ENCODE data around the gene SH3BP2. TPM values are rescaled to one million over a fixed set of nuclear protein-coding genes. Genes with fewer than 3 reads are reported as not detected.

Gene SH3BP2
- total RNA-seq, 2 experiments from 2014 or later, result 88.2 to 93.0 TPM

DNA sequence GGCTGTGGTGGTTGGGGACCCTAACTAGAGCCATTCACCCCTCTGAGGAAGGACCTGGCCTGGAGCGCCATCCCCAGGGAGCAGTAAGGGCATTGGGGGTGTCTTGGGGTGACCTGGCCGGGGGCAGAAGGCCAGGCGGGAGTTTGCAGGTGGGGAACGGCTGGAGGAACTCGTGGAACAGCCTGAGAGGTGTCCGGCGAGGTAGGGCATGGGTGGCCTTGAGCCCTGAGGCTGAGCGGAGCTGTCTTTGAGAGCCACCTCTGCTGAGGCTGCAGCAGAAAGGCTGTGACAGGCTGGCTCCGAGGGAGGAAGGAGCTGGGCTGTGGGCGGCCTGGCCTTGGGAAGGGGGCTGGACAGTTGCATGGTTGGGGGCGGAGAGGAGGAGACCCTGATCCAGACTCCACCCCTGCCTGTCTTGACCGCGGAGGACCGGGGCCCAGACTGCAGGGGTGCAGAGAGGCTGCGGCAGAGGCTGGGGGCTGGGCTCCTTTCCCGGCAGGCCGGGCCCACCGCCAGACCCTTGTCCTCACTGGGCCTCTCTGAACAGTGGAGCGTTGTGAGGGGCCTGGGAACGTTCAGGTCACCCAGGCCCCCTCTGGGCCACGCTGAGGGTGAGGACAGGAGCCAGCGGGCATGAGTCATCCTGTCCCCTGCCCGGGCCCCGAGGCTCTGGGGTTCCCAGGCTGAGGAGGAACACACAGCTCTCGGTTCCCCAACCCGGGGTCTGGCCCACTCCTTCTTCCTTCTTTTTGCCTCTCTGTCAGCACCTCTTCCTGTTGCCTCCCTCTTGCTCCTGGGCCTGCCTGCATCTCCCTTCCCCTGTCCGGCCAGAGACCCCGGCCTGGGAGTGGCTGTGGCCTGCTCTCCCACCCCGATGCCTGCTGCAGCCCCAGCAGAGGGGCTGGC, 8.1 kb downstream of the SH3BP2 start:
- peaks cover 3% of the 10 kb centered on the region for H3K36me3 Mint-ChIP-seq (ENCODE audit: low read depth)
- peak overlapping the region; percentile 63 for H3K4me3 Mint-ChIP-seq
- no peaks in the 10 kb centered on the region for H3K27me3 Mint-ChIP-seq (ENCODE audit: low read depth)
- H3K27ac Mint-ChIP-seq, result peak overlapping the region; percentile 72
- DNase-seq (no peak), ATAC-seq (no peak)
- peaks cover 42% of the 10 kb centered on the region for H3K4me1 Mint-ChIP-seq (ENCODE audit: low read depth)
- H3K9me3 Mint-ChIP-seq (ENCODE audit: insufficient read depth), result no peaks in the 10 kb centered on the region
- ChIA-PET CTCF (interaction anchor here (2.0 kb wide), 1 partner anchor 153 kb away, joined by 7 read pairs; no protein-coding TSS in a partner anchor), POLR2A (interaction anchor here (1.1 kb wide), 1 partner anchor 9 kb away, joined by 4 read pairs; no protein-coding TSS in a partner anchor)

- ChIA-PET POLR2A (interaction anchor here (1.3 kb wide), 1 partner anchor 9 kb away, joined by 8 read pairs; no protein-coding TSS in a partner anchor), CTCF (no interaction called here)
- H3K4me1 Mint-ChIP-seq (ENCODE audit: low read depth), result peaks cover 36% of the 10 kb centered on the region
- H3K27me3 Mint-ChIP-seq (ENCODE audit: low read depth), result no peaks in the 10 kb centered on the region
- H3K36me3 Mint-ChIP-seq (ENCODE audit: low read depth), result peaks cover 3% of the 10 kb centered on the region
- ATAC-seq (no peak), DNase-seq (no peak)
- H3K9me3 Mint-ChIP-seq (ENCODE audit: insufficient read depth), result no peaks in the 10 kb centered on the region
- no peak overlapping the region for H3K27ac Mint-ChIP-seq
- no peak overlapping the region for H3K4me3 Mint-ChIP-seq
Observed at GRCh38 chr4:2802618-2803531, 10.0 kb downstream of the SH3BP2 start.

GRCh38 chr4:2803624-2804448, 11.0 kb downstream of the SH3BP2 start:
- CTCF ChIA-PET, result interaction anchor here (0.7 kb wide), 1 partner anchor 18 kb away, joined by 3 read pairs; no protein-coding TSS in a partner anchor
- POLR2A ChIA-PET, result interaction anchor here (1.3 kb wide), 1 partner anchor 8 kb away, joined by 8 read pairs; no protein-coding TSS in a partner anchor
- H3K9me3 Mint-ChIP-seq (ENCODE audit: insufficient read depth), result no peaks in the 10 kb centered on the region
- ATAC-seq (no peak), DNase-seq (no peak)
- no peaks in the 10 kb centered on the region for H3K27me3 Mint-ChIP-seq (ENCODE audit: low read depth)
- H3K36me3 Mint-ChIP-seq (ENCODE audit: low read depth), result peaks cover 3% of the 10 kb centered on the region
- no peak overlapping the region for H3K27ac Mint-ChIP-seq
- peaks cover 27% of the 10 kb centered on the region for H3K4me1 Mint-ChIP-seq (ENCODE audit: low read depth)
- H3K4me3 Mint-ChIP-seq, result no peak overlapping the region

DNA sequence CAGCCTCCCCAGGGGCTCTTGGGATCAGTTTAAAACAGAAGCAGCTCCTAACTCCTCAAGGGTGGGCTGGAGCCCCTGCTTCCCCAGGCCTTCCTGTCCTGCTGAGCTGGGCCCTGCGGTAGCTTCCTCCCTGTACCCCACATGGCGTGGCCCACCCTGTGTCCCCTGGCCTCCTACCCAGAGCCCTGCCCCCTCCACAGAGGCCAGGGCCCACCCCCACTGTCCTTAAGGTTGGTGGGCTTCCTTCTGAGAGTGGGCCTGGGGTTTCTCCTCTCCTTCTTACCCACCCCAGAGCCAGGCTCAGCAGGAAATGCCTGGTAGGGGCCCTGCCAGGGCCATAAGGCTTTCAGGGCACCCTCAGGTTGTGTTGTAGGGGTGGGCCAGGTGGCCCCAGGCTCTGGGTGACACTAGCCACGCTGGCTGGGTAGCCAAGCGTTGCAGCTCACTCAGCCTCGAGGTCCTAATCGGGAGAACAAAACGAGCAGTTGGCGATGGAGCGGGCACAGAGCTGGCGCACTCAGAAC, 11.6 kb downstream of the SH3BP2 start:
- ChIA-PET POLR2A (no interaction called here), CTCF (no interaction called here)
- no peaks in the 10 kb centered on the region for H3K9me3 Mint-ChIP-seq (ENCODE audit: insufficient read depth)
- H3K4me3 Mint-ChIP-seq, result no peak overlapping the region
- no peaks in the 10 kb centered on the region for H3K27me3 Mint-ChIP-seq (ENCODE audit: low read depth)
- ATAC-seq (no peak), DNase-seq (no peak)
- H3K36me3 Mint-ChIP-seq (ENCODE audit: low read depth), result no peaks in the 10 kb centered on the region
- H3K4me1 Mint-ChIP-seq (ENCODE audit: low read depth), result peaks cover 20% of the 10 kb centered on the region
- no peak overlapping the region for H3K27ac Mint-ChIP-seq

- no peak for ATAC-seq
- H3K36me3 Mint-ChIP-seq (ENCODE audit: low read depth), result no peaks in the 10 kb centered on the region
- H3K9me3 Mint-ChIP-seq (ENCODE audit: insufficient read depth), result no peaks in the 10 kb centered on the region
- peaks cover 19% of the 10 kb centered on the region for H3K4me1 Mint-ChIP-seq (ENCODE audit: low read depth)
- no peak for DNase-seq
- ChIA-PET POLR2A (no interaction called here), CTCF (no interaction called here)
- H3K27me3 Mint-ChIP-seq (ENCODE audit: low read depth), result no peaks in the 10 kb centered on the region
- H3K4me3 Mint-ChIP-seq, result no peak overlapping the region
- no peak overlapping the region for H3K27ac Mint-ChIP-seq
Observed at GRCh38 chr4:2804973-2805501, 12.2 kb downstream of the SH3BP2 start.

- DNase-seq (no peak), ATAC-seq (no peak)
- no peaks in the 10 kb centered on the region for H3K27me3 Mint-ChIP-seq (ENCODE audit: low read depth)
- H3K36me3 Mint-ChIP-seq (ENCODE audit: low read depth), result no peaks in the 10 kb centered on the region
- H3K9me3 Mint-ChIP-seq (ENCODE audit: insufficient read depth), result no peaks in the 10 kb centered on the region
- H3K27ac Mint-ChIP-seq, result no peak overlapping the region
- peaks cover 17% of the 10 kb centered on the region for H3K4me1 Mint-ChIP-seq (ENCODE audit: low read depth)
- ChIA-PET POLR2A (no interaction called here), CTCF (no interaction called here)
- no peak overlapping the region for H3K4me3 Mint-ChIP-seq
Observed at GRCh38 chr4:2805712-2806389, 13.0 kb downstream of the SH3BP2 start.

GRCh38 chr4:2806390-2807355, 13.8 kb downstream of the SH3BP2 start:
- Mint-ChIP-seq H3K4me1 (ENCODE audit: low read depth) (peaks cover 15% of the 10 kb centered on the region), H3K36me3 (ENCODE audit: low read depth) (peaks cover under 1% of the 10 kb centered on the region), H3K27ac (peak overlapping the region; percentile 54), H3K27me3 (ENCODE audit: low read depth) (no peaks in the 10 kb centered on the region), H3K9me3 (ENCODE audit: insufficient read depth) (no peaks in the 10 kb centered on the region), H3K4me3 (no peak overlapping the region)
- DNase-seq (no peak), ATAC-seq (no peak)
- POLR2A ChIA-PET, result no interaction called here
- CTCF ChIA-PET, result no interaction called here

DNA sequence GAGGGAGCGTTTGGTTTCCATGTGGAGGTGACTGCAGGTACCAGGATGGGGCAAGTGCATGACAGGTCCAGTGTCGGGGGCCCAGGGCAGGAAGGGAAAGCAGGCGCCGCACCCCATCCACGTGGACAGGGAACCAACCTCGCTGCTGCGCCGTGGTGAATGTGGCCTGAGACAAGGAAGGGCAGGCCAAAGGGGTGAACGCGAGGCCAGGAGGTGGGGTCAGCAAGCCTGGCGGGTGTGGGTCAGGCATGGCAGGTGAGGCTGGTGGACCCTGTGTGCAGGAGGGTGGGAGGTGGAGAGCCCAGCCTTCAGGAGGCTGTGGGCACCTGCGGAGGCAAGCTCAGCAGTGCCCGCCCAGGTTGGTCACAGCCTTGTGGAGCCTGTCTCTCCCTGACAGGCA, 14.7 kb downstream of the SH3BP2 start:
- Mint-ChIP-seq H3K9me3 (ENCODE audit: insufficient read depth) (no peaks in the 10 kb centered on the region), H3K4me1 (ENCODE audit: low read depth) (peaks cover 18% of the 10 kb centered on the region), H3K27ac (peak overlapping the region; percentile 54), H3K4me3 (no peak overlapping the region), H3K36me3 (ENCODE audit: low read depth) (peaks cover 5% of the 10 kb centered on the region), H3K27me3 (ENCODE audit: low read depth) (no peaks in the 10 kb centered on the region)
- POLR2A ChIA-PET, result interaction anchor here (1.5 kb wide), 1 partner anchor 20 kb away, joined by 4 read pairs; no protein-coding TSS in a partner anchor
- ATAC-seq, result no peak
- CTCF ChIA-PET, result no interaction called here
- no peak for DNase-seq

- Mint-ChIP-seq H3K27ac (no peak overlapping the region), H3K9me3 (ENCODE audit: insufficient read depth) (no peaks in the 10 kb centered on the region)
- POLR2A ChIA-PET, result interaction anchor here (1.5 kb wide), 1 partner anchor 20 kb away, joined by 4 read pairs; no protein-coding TSS in a partner anchor
Observed at GRCh38 chr4:2808001-2808400, 15.1 kb downstream of the SH3BP2 start.

More at GRCh38 chr4:2808001-2808400, 15.1 kb downstream of the SH3BP2 start:
- Mint-ChIP-seq H3K4me3 (no peak overlapping the region), H3K4me1 (ENCODE audit: low read depth) (peaks cover 19% of the 10 kb centered on the region), H3K36me3 (ENCODE audit: low read depth) (peaks cover 10% of the 10 kb centered on the region), H3K27me3 (ENCODE audit: low read depth) (no peaks in the 10 kb centered on the region)
- CTCF ChIA-PET, result no interaction called here
- DNase-seq (no peak), ATAC-seq (no peak)

Data from activated CD8-positive, alpha-beta T cell treated with anti-CD3 and anti-CD28 coated beads, Interleukin-2, amount 10 ng/mL, durations not matched to agents 7 days and 5 days (primary cell).